ENCODE results near the gene TXNRD3. TPM values are rescaled to one million over a fixed set of nuclear protein-coding genes. Genes with fewer than 3 reads are reported as not detected.

The TXNRD3 gene
- total RNA-seq, 1 donor from 2014 or later: 6.2 TPM

DNA sequence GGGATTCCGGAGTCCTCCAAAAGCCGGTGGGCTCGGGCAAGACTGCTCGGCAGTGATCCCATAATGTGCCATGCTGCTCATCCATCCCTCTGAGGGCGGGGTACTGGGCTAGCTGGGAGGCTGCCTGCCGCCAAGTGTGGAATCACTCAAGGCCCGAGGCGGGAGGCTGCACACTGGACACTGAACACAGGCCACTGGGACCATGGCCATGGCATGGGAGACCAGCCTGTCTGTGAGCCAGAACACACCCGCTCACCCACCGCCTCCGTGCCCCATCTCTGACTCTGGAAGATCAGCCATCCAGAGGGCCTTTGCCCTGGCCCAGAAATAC, 97.5 kb downstream of the TXNRD3 start:
- TF ChIP-seq, protein P1, sequence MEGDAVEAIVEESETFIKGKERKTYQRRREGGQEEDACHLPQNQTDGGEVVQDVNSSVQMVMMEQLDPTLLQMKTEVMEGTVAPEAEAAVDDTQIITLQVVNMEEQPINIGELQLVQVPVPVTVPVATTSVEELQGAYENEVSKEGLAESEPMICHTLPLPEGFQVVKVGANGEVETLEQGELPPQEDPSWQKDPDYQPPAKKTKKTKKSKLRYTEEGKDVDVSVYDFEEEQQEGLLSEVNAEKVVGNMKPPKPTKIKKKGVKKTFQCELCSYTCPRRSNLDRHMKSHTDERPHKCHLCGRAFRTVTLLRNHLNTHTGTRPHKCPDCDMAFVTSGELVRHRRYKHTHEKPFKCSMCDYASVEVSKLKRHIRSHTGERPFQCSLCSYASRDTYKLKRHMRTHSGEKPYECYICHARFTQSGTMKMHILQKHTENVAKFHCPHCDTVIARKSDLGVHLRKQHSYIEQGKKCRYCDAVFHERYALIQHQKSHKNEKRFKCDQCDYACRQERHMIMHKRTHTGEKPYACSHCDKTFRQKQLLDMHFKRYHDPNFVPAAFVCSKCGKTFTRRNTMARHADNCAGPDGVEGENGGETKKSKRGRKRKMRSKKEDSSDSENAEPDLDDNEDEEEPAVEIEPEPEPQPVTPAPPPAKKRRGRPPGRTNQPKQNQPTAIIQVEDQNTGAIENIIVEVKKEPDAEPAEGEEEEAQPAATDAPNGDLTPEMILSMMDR (IDR thresholded peaks at IDR 0.05; ENCODE audit: insufficient read depth, low read length, poor library complexity, severe bottlenecking): no peak
- Histone ChIP-seq H3K4me3 (ENCODE audit: low read depth, low read length) (no peak overlapping the region), H3K27me3 (ENCODE audit: control insufficient read depth, insufficient read depth, low read length) (peaks cover 8% of the 10 kb centered on the region), H3K36me3 (ENCODE audit: control insufficient read depth, insufficient read depth, low read length) (no peaks in the 10 kb centered on the region)
- no peak for DNase-seq (ENCODE audit: low read depth)

Other genes starting within 250 kb of the TXNRD3 start
- gene ZXDC, start 179.2 kb downstream of the TXNRD3 start, total RNA-seq: 38.4 and 39.4 TPM in 2 replicates
- not detected in 2 replicates for gene UROC1, start 137.4 kb downstream of the TXNRD3 start, total RNA-seq
- gene CHST13, start 131.0 kb downstream of the TXNRD3 start, total RNA-seq: 1.1 TPM in 1 of 2 replicates, not detected in the other
- gene C3orf22, start 96.2 kb downstream of the TXNRD3 start, total RNA-seq: not detected in 2 replicates
- 28.7 and 30.1 TPM in 2 replicates for gene CHCHD6, start 49.1 kb upstream of the TXNRD3 start, total RNA-seq